ENCODE results near the gene C20orf144. TPM values are rescaled to one million over a fixed set of nuclear protein-coding genes. Genes with fewer than 3 reads are reported as not detected.

C20orf144 gene
- total RNA-seq (not detected), polyA plus RNA-seq (not detected)

- Histone ChIP-seq H3K27me3 (ENCODE audit: control insufficient read depth in 4 of 4, insufficient read depth in 4 of 4, low read length in 3 of 4) (no peaks in the 10 kb centered on the region), H3K36me3 (ENCODE audit: control insufficient read depth in 4 of 4, insufficient read depth in 3 of 4, low read depth in 1 of 4, low read length in 3 of 4) (peaks cover 0 to 2% (median under 1%) of the 10 kb centered on the region in 4 donors), H3K9me3 (ENCODE audit: control insufficient read depth in 4 of 4, low read length in 3 of 4) (no peaks in the 10 kb centered on the region), H3K27ac (ENCODE audit: low read depth in 1 of 2, low read length in 2 of 2) (peak within 1 kb of the TSS; percentile 81 to 82), H3K4me3 (ENCODE audit: low read depth in 1 of 3, low read length in 3 of 3) (peak within 1 kb of the TSS; percentile 56 to 74 (median 58)), H3K4me1 (ENCODE audit: control insufficient read depth in 4 of 4, insufficient read depth in 4 of 4, low read length in 3 of 4) (peaks cover 3 to 31% (median 16%) of the 10 kb centered on the region in 4 donors), H3K9ac (ENCODE audit: low read depth in 1 of 2, low read length in 2 of 2) (peak within 1 kb of the TSS in 1 of 2 donors; percentile 47)
- WGBS = 95% methylated on average over 10 of the region's 10 CpGs
- no peak for DNase-seq (ENCODE audit: low spot score)
- no peak for TF ChIP-seq MAX (IDR thresholded peaks at IDR 0.05)
- TF ChIP-seq HNF4G (IDR thresholded peaks at IDR 0.05) = no peak
- no peak for TF ChIP-seq GABPA (IDR thresholded peaks at IDR 0.05 in 1 of 2, conservative IDR thresholded peaks at IDR 0.05 in 1 of 2)
- TF ChIP-seq SP1 (IDR thresholded peaks at IDR 0.05) = no peak
- no peak for TF ChIP-seq TAF1 (conservative IDR thresholded peaks at IDR 0.05)
- TF ChIP-seq REST (IDR thresholded peaks at IDR 0.05) = no peak
- TF ChIP-seq FOXA2 (IDR thresholded peaks at IDR 0.05) = no peak
- TF ChIP-seq CTCF (IDR thresholded peaks at IDR 0.05; ENCODE audit: low read depth, low read length, missing input control) = no peak
- TF ChIP-seq FOXA1 (IDR thresholded peaks at IDR 0.05) = no peak
- TF ChIP-seq NR2F2 (IDR thresholded peaks at IDR 0.05) = no peak
- no peak for TF ChIP-seq RXRA (IDR thresholded peaks at IDR 0.05)
These were observed at the start of gene C20orf144 for GRCh38 chr20:33662172-33662571. Gene C20orf144, plus strand, starts transcription at chr20:33662327. Its CDS starts 19 bp downstream, at chr20:33662346.

- Histone ChIP-seq H3K4me1 (ENCODE audit: control insufficient read depth in 4 of 4, insufficient read depth in 4 of 4, low read length in 3 of 4) (no peaks in the 10 kb centered on the region), H3K27me3 (ENCODE audit: control insufficient read depth in 4 of 4, insufficient read depth in 4 of 4, low read length in 3 of 4) (no peaks in the 10 kb centered on the region), H3K4me3 (ENCODE audit: low read depth in 1 of 3, low read length in 3 of 3) (no peak overlapping the region), H3K9ac (ENCODE audit: low read depth in 1 of 2, low read length in 2 of 2) (no peak overlapping the region), H3K9me3 (ENCODE audit: control insufficient read depth in 4 of 4, low read length in 3 of 4) (no peaks in the 10 kb centered on the region), H3K36me3 (ENCODE audit: control insufficient read depth in 4 of 4, insufficient read depth in 3 of 4, low read depth in 1 of 4, low read length in 3 of 4) (peaks cover 2 to 30% (median 13%) of the 10 kb centered on the region in 4 donors), H3K27ac (ENCODE audit: low read depth in 1 of 2, low read length in 2 of 2) (no peak overlapping the region)
- WGBS = 98% methylated on average over 4 of the region's 4 CpGs
- DNase-seq (ENCODE audit: low spot score) = no peak
- TF ChIP-seq FOXA2 (IDR thresholded peaks at IDR 0.05) = no peak
- no peak for TF ChIP-seq GABPA (IDR thresholded peaks at IDR 0.05 in 1 of 2, conservative IDR thresholded peaks at IDR 0.05 in 1 of 2)
- no peak for TF ChIP-seq EGR1 (IDR thresholded peaks at IDR 0.05; ENCODE audit: low read depth in 2 of 2)
- TF ChIP-seq REST (IDR thresholded peaks at IDR 0.05) = no peak
- TF ChIP-seq FOXA1 (IDR thresholded peaks at IDR 0.05) = no peak
- TF ChIP-seq MAX (IDR thresholded peaks at IDR 0.05) = no peak
- TF ChIP-seq NR2F2 (IDR thresholded peaks at IDR 0.05) = no peak
- TF ChIP-seq ATF3 (IDR thresholded peaks at IDR 0.05) = no peak
- no peak for TF ChIP-seq HNF4G (IDR thresholded peaks at IDR 0.05)
- TF ChIP-seq YY1 (IDR thresholded peaks at IDR 0.05) = no peak
- no peak for TF ChIP-seq CTCF (IDR thresholded peaks at IDR 0.05; ENCODE audit: low read depth, low read length, missing input control)
- no peak for TF ChIP-seq HNF4A (conservative IDR thresholded peaks at IDR 0.05)
- TF ChIP-seq TAF1 (conservative IDR thresholded peaks at IDR 0.05) = no peak
These were observed 40.3 kb upstream of the C20orf144 start for GRCh38 chr20:33621717-33622400.
